Upper lobe of left lung (tissue), 4 donors: ENCODE measurements around the gene ASIC3.

ENCODE experiments used
- EP300 ChIP-seq, 4 donors: sonication (generic); formaldehyde crosslinking; IDR thresholded peaks; one replicate each; pipeline ENCODE4 v1.5.1; 2017; ENCODE audit warnings: antibody characterized with exemption in 4 of 4, control low read depth in 2 of 4
- POLR2A ChIP-seq, 4 donors: fragments of 450-650 bp; IDR thresholded peaks; one replicate each; pipeline ENCODE4 v1.5.1; 2016 to 2017; ENCODE audit warnings: antibody characterized with exemption in 4 of 4, mild to moderate bottlenecking in 2 of 4
- TF ChIP-seq, protein P1 (sequence below), 6 experiments: fragments of 450-650 bp in 4 of 6; fragments of 200-600 bp in 2 of 6; sonication (generic) in 2 of 6; IDR thresholded peaks; one replicate each; pipeline ENCODE4 v1.5.1; 2016 to 2019; ENCODE audit warnings: antibody characterized with exemption in 6 of 6

DNA sequence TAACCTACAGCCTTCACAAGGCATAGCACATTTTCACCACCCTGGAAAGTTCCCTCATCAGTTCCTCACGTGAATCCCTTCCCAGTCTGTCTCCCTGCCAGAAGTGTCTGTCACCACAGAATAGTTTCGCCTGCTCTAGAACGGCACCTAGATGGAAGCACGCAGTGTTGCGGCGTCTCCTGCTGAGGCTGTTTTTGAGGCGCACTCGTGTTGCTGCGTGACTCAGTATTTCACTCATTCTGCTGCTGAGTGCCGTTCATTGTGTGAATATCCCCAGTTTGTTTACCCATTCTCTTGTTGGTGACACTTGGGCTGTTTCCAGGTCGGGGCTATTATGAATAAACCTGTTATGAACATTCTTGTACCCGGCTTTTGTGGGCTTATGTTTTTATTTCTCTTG lies 44.8 kb upstream of the ASIC3 start:
- TF ChIP-seq, protein P1, sequence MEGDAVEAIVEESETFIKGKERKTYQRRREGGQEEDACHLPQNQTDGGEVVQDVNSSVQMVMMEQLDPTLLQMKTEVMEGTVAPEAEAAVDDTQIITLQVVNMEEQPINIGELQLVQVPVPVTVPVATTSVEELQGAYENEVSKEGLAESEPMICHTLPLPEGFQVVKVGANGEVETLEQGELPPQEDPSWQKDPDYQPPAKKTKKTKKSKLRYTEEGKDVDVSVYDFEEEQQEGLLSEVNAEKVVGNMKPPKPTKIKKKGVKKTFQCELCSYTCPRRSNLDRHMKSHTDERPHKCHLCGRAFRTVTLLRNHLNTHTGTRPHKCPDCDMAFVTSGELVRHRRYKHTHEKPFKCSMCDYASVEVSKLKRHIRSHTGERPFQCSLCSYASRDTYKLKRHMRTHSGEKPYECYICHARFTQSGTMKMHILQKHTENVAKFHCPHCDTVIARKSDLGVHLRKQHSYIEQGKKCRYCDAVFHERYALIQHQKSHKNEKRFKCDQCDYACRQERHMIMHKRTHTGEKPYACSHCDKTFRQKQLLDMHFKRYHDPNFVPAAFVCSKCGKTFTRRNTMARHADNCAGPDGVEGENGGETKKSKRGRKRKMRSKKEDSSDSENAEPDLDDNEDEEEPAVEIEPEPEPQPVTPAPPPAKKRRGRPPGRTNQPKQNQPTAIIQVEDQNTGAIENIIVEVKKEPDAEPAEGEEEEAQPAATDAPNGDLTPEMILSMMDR (IDR thresholded peaks at IDR 0.05), result no peak
- TF ChIP-seq EP300 (IDR thresholded peaks at IDR 0.05) (no peak), POLR2A (IDR thresholded peaks at IDR 0.05) (no peak)
